ENCODE measurements around the gene GMPR.

The GMPR gene

GRCh38 chr6:16306334-16306733, 67.9 kb downstream of the GMPR start:
- no peak for DNase-seq

GRCh38 chr6:16311763-16312162, 73.4 kb downstream of the GMPR start:
- DNase-seq = no peak

DNA sequence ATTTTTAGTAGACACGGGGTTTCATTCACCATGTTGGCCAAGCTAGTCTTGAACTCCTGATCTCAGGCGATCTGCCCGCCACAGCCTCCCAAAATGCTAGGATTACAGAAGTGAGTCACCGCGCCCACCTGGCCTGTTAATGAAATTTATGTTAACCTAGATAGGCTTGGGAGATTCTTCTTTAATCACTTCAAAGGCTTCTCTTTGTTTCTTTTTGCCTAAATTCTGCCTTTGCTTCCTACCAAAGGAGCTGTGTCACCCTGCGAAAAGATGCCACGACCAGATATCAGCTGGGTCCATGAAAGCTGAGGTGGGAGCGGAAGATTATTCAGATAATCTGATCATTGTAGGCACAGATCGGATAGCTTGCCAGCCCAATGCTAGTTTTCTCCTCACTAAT, 75.3 kb downstream of the GMPR start:
- no peak for DNase-seq

- DNase-seq = no peak
Observed at GRCh38 chr6:16314296-16314695, 75.9 kb downstream of the GMPR start.

DNA sequence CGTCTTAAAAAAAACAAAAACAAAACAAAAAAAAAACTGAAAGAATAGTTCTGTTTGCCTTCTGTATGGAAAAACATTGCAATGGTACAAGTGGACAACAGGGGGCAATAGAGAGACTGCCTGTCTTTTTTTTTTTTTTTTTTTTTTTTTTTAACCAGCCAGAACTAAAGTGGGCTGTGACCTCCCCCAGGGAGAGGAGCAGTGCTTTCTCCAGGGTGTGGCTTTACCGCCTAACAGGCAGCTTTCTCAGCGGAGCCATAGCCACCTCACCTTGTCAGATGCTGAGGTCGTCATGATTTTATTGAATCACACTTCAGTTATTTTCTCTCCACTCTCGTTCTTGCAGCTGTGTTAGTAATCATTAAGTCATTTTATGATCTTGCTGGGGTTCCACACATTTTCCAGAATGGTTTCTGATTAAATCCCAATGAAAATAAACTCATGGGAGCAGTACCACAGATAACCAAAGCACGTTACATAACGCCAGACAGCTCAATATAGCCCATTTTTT, 78.4 kb downstream of the GMPR start:
- peak; percentile 69 for DNase-seq

DNA sequence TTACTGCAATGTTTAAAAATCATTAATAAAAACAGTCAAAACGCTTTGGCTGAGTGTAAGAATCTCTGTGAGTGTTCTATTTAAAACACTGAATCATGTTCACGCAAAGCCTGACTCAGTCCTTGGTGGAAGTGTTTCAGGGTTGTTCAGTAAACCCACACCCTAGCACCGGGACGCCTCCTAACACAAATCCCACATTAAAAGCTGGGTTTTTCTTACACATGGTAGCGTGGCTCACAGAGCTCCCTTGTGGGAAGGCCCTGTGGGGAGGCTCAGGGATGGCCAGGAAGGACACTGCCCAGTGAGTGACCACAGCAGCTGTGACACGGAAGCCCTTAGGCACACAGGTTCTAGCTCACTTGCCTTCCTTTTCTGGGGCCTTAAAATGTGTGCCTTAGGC, 80.2 kb downstream of the GMPR start:
- peak; percentile 13 for DNase-seq

- DNase-seq = no peak
Observed at GRCh38 chr6:16318953-16319720, 80.8 kb downstream of the GMPR start.

DNA sequence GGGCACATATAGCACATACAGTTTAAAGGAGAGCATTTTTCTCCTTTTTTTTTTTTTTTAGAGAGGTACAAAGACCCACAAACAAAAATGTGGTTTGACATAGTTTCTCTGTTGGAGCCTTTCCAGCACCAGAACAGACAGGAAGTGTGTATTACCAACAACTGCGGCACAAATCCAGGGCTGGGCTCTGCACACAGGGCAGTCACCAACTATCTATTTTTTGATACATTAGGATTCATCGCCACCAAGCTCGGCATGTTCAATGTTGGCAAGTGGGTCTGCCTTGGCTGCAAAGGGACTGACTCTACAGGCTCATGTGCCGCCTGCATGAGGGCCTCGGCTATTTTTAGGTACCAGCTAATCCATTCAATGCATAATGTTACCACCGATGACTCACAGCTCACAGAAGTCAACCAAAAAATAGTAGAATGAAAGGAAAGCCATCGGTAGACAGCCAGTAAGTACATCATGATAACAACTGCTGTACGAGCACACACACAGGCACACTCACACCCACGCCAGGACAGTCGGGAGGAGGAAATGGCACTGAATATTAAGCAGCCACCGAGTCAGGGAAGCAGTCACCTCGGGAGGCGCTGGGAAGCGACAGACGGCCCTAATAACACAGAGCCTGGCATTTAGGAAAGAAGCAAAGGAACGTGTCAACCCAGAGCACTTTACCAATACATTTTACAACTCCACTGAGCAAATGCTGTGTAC, 81.6 kb downstream of the GMPR start:
- DNase-seq = peak; percentile 79

DNA sequence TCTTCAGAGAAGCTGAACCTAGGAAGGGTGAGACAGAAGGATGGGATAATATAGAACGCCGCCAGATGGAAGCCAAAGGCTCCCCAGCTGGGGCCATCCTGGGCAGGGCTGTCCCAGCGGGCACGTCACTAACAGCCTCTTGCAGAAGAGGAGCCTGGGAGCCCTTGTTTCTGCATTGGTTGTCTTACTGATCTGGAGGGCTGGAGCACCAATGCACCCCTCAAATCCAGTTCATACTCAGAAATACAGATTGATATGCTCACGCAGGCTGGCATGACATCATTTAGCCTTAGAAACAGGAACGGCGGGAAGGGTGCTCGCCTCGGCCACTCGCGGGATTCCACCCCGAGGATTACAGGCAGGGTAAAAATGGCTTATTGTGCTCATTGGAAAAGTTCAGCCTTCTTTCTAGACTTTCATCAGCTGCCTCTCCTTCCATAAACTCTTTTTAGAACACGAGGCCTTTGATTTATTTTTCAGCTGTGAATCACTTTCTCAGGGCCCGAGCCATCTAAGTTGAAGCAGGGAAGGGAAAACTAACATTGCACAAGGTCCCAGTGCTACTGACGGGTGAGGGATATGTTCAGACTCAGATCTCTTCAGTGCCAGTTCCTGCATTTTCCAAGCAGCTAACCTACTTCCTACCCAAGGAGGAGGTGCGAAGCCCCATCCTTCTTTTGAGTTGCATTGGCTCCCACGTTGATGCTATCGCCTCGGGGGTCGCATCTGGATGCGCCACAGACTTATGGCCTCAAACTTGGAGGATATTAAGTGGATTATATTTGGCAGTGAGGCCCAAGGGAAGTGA, 82.3 kb downstream of the GMPR start:
- DNase-seq = no peak

DNA sequence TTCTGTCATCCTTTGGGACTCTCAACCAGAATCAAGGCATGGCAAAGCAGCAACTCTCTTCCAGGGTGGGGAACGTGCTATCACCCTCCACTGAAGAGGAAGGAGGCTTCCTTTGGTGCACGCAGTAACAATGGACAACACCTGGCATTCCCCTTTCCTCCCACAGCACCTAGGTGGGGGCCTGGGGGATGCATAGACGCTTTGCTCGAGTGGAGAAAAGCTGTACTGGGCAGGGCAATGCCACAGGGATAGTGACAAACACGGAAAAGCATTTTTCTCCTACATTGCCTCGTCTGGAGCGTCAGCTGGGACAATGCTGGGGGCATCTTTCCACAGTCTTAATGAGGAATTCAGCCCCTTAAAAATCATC, 82.9 kb downstream of the GMPR start:
- no peak for DNase-seq

GRCh38 chr6:16321826-16322225, 83.4 kb downstream of the GMPR start:
- DNase-seq = no peak

DNA sequence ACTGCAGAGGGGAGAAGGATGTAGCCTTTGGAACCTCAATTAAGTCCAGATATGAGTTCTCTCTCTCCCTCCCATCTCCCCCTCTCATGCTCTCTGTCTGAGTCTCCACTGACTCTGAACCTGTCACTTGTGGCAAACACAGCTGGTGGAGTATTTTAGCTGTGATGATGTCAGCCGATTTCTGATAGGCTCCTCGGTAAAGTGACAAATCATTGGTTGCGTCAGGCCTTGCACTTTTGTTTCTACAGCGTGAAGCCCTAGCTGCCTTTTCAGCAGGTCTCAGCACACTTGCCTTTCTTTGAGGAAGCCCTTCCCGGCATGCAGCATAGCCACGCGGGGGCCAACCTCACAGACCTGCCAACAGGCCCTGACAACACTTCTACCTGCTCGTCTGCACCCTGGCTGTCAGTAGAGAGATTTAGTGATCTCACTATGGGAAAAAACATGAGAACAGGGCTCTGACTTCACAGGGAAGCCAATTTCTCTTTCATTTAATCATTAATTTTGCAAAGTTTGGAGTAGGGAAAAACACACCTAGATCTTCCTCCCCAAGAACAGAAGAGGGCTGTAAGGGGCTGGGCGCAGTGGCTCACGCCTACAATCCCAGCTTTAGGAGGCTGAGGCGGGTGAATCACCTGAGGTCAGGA, 84.4 kb downstream of the GMPR start:
- peak; percentile 87 for DNase-seq

DNA sequence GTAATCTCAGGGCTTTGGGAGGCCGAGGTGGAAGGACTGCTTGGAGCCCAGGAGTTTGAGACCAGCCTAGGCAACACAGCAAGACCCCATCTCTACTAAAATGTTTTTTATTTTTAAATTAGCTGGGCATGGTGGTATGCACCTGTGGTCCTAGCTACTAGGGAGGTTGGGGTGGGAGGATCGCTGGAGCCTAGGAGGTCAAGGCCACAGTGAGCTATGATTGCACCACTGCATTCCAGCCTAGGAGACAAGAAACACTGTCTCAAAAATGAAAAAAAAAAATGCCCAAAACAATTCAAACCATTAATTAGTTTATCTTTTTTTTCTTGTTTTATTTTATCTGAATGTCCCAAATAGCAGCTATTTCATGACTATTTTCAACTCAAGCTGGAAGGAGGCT, 85.8 kb downstream of the GMPR start:
- no peak for DNase-seq

DNA sequence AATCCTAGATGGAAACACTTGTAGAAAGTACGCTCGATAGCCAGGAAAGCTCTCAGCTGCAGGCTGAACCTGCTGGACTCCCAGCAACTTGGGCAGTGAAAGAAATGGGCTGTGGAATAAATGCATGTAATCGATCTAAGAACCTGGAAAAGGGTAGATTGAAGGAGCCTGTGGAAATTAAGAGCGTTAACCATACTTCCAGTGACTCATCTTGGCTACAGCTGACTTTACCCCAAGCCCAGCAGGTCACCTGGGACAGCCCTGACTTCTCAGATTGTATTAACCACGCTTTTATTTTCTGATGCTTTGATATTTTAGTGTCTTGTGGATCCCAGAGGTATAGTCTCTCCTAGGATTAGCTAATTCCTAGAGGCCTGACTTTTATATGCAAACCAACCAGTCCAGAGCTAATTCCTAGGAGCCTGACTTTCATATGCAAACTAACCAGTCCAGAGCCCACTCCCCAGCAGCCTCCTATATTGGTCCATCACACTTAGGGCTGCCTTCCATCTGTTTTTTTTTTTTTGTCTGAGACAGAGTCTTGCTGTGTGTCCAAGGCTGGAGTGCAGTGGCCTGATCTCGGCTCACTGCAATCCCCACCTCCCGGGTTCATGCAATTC, 86.3 kb downstream of the GMPR start:
- no peak for DNase-seq

DNA sequence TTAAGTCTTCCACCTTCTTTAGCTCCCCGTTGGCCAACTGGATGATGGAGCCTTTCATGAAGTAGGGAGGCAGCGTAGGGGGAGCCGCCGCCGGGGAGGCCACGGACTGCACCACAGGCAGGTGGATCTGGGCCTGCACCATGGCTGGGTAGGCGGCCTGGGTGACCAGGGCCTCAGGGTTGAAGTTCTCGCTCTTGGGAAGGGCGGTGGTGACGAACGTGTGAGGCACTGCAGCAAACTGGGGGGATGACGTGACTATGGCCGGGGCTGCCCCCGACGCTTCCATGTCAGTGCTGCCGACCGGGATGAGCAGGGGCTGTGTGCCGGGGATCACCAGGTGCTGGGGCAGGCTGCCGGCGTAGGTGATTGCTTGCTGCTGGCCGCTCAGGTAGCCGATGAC, 88.1 kb downstream of the GMPR start:
- no peak for DNase-seq

GRCh38 chr6:16326971-16327776, 88.8 kb downstream of the GMPR start:
- no peak for DNase-seq

DNA sequence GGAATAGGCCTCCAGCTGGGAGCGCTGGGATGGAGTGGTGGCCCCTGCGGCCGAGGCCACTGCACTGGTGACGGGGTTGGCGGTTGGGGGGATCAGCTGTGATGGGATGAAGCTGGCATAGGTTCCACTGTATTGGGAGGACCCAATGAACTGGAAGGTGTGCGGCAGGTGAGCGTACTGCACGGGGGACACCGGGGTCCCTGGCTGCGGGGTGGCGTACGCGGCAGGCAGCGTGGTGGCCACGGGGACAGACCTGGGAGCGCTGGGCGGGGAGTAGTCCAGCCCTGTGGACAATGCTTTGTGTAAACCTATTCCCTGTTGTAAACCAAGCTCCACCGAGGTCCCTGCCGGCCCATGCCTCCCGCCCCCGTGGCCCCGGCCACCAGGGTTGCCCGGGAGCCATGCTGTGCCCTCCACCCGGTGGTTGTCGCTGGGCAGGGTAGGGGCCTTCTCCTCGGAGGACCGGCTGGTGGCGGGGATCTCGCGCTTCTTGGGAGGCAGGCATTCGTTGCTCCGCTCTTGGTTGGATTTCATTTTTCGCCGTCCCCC, 89.5 kb downstream of the GMPR start:
- DNase-seq = no peak

- DNase-seq = no peak
Observed at GRCh38 chr6:16329233-16329632, 90.8 kb downstream of the GMPR start.

GRCh38 chr6:16331384-16332174, 93.2 kb downstream of the GMPR start:
- DNase-seq = peak; percentile 74

GRCh38 chr6:16332175-16332542, 93.8 kb downstream of the GMPR start:
- DNase-seq = peak; percentile 89

DNA sequence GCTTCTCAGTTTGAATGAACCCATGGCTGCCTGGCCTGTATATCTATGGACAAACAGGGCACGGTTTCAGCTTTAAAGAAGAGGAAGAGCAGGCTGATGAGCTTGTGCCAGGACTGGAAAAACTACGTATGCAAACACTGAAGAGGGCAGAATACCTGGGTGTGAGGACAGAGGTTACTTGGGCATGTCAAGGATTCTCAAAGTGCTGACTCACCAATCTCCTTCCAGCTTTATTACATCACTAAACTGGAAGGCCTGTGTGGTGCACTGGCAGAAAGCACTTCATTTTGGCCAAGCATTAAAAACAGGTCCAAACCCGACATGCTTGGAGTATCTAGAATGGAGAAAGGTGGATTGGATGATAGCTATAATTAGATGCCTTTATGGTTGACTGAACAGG, 95.2 kb downstream of the GMPR start:
- DNase-seq = no peak

Measured in CD4-positive, alpha-beta T cell treated with Interleukin-17A for 1 hour (primary cell).